Measurements from ENCODE around the gene RAF1.

RAF1 gene

GRCh38 chr3:12588039-12589009, 75.6 kb downstream of the RAF1 start:
- H3K18ac ChIP-seq (ENCODE audit: low read length), result no peak overlapping the region
- no peak overlapping the region for H3K4ac ChIP-seq (ENCODE audit: low read depth, low read length)
- H3K27ac ChIP-seq (ENCODE audit: low read depth, low read length), result no peak overlapping the region
- H3K4me1 ChIP-seq (ENCODE audit: control insufficient read depth, low read depth, low read length), result no peaks in the 10 kb centered on the region
- no peaks in the 10 kb centered on the region for H3K79me2 ChIP-seq (ENCODE audit: control insufficient read depth, insufficient read depth, low read length)
- no peak overlapping the region for H3K4me2 ChIP-seq (ENCODE audit: low read length)
- no peak overlapping the region for H4K5ac ChIP-seq (ENCODE audit: low read length)
- H2AK5ac ChIP-seq (ENCODE audit: low read length), result no peak overlapping the region
- no peak overlapping the region for H2BK120ac ChIP-seq (ENCODE audit: low read depth, low read length)
- WGBS (ENCODE audit: extremely low coverage, insufficient coverage, low lambda C conversion rate), result no CpG with 5 or more reads among the region's 7 CpGs
- peaks cover 19% of the 10 kb centered on the region for H3K36me3 ChIP-seq (ENCODE audit: control insufficient read depth, insufficient read depth, low read length)
- no peak overlapping the region for H3K4me3 ChIP-seq (ENCODE audit: low read length)
- no peak overlapping the region for H3K23ac ChIP-seq (ENCODE audit: low read length)
- H2BK5ac ChIP-seq (ENCODE audit: low read length), result no peak overlapping the region
- H3K56ac ChIP-seq (ENCODE audit: low read length), result no peak overlapping the region
- H2BK15ac ChIP-seq (replicated peaks; ENCODE audit: low read depth), result no peak overlapping the region
- H3K9ac ChIP-seq (ENCODE audit: low read length), result no peak overlapping the region
- H4K8ac ChIP-seq (ENCODE audit: low read depth, low read length), result no peak overlapping the region
- DNase-seq, result no peak
- no peaks in the 10 kb centered on the region for H3K27me3 ChIP-seq (ENCODE audit: insufficient read depth, low read length, poor library complexity)
- H3K79me1 ChIP-seq (ENCODE audit: low read length), result no peaks in the 10 kb centered on the region

GRCh38 chr3:12586403-12586802, 77.5 kb downstream of the RAF1 start:
- Histone ChIP-seq H3K9ac (ENCODE audit: low read length) (no peak overlapping the region), H3K18ac (ENCODE audit: low read length) (no peak overlapping the region), H3K4me2 (ENCODE audit: low read length) (no peak overlapping the region), H3K36me3 (ENCODE audit: control insufficient read depth, insufficient read depth, low read length) (peaks cover 18% of the 10 kb centered on the region), H2AK5ac (ENCODE audit: low read length) (no peak overlapping the region), H3K4me1 (ENCODE audit: control insufficient read depth, low read depth, low read length) (no peaks in the 10 kb centered on the region), H3K4me3 (ENCODE audit: low read length) (no peak overlapping the region), H3K4ac (ENCODE audit: low read depth, low read length) (no peak overlapping the region), H2BK15ac (replicated peaks; ENCODE audit: low read depth) (no peak overlapping the region), H4K5ac (ENCODE audit: low read length) (no peak overlapping the region), H2BK5ac (ENCODE audit: low read length) (no peak overlapping the region), H2BK120ac (ENCODE audit: low read depth, low read length) (no peak overlapping the region), H4K8ac (ENCODE audit: low read depth, low read length) (no peak overlapping the region), H3K23ac (ENCODE audit: low read length) (no peak overlapping the region), H3K27me3 (ENCODE audit: insufficient read depth, low read length, poor library complexity) (no peaks in the 10 kb centered on the region), H3K27ac (ENCODE audit: low read depth, low read length) (no peak overlapping the region), H3K56ac (ENCODE audit: low read length) (no peak overlapping the region), H3K79me2 (ENCODE audit: control insufficient read depth, insufficient read depth, low read length) (no peaks in the 10 kb centered on the region), H3K79me1 (ENCODE audit: low read length) (no peaks in the 10 kb centered on the region)
- no peak for DNase-seq
- 100% methylated on average over 1 of the region's 3 CpGs for WGBS (ENCODE audit: extremely low coverage, insufficient coverage, low lambda C conversion rate)

- WGBS (ENCODE audit: extremely low coverage, insufficient coverage, low lambda C conversion rate), result no CpG with 5 or more reads among the region's 5 CpGs
- no peak overlapping the region for H3K9ac ChIP-seq (ENCODE audit: low read length)
- no peak overlapping the region for H2BK15ac ChIP-seq (replicated peaks; ENCODE audit: low read depth)
- H3K4me2 ChIP-seq (ENCODE audit: low read length), result no peak overlapping the region
- no peak overlapping the region for H2BK5ac ChIP-seq (ENCODE audit: low read length)
- H3K4me1 ChIP-seq (ENCODE audit: control insufficient read depth, low read depth, low read length), result no peaks in the 10 kb centered on the region
- H4K8ac ChIP-seq (ENCODE audit: low read depth, low read length), result no peak overlapping the region
- no peak overlapping the region for H3K23ac ChIP-seq (ENCODE audit: low read length)
- no peak overlapping the region for H3K4me3 ChIP-seq (ENCODE audit: low read length)
- DNase-seq, result no peak
- no peak overlapping the region for H3K27ac ChIP-seq (ENCODE audit: low read depth, low read length)
- no peaks in the 10 kb centered on the region for H3K79me1 ChIP-seq (ENCODE audit: low read length)
- H3K27me3 ChIP-seq (ENCODE audit: insufficient read depth, low read length, poor library complexity), result no peaks in the 10 kb centered on the region
- no peak overlapping the region for H2AK5ac ChIP-seq (ENCODE audit: low read length)
- no peak overlapping the region for H2BK120ac ChIP-seq (ENCODE audit: low read depth, low read length)
- H3K79me2 ChIP-seq (ENCODE audit: control insufficient read depth, insufficient read depth, low read length), result no peaks in the 10 kb centered on the region
- H3K56ac ChIP-seq (ENCODE audit: low read length), result no peak overlapping the region
- no peak overlapping the region for H4K5ac ChIP-seq (ENCODE audit: low read length)
- peaks cover 18% of the 10 kb centered on the region for H3K36me3 ChIP-seq (ENCODE audit: control insufficient read depth, insufficient read depth, low read length)
- no peak overlapping the region for H3K4ac ChIP-seq (ENCODE audit: low read depth, low read length)
- H3K18ac ChIP-seq (ENCODE audit: low read length), result no peak overlapping the region
Observed at GRCh38 chr3:12585970-12586369, 77.9 kb downstream of the RAF1 start.

- Histone ChIP-seq H4K5ac (ENCODE audit: low read length) (no peak overlapping the region), H4K8ac (ENCODE audit: low read depth, low read length) (no peak overlapping the region), H2BK120ac (ENCODE audit: low read depth, low read length) (no peak overlapping the region), H3K4me3 (ENCODE audit: low read length) (no peak overlapping the region), H3K9ac (ENCODE audit: low read length) (no peak overlapping the region), H3K79me1 (ENCODE audit: low read length) (no peaks in the 10 kb centered on the region), H3K23ac (ENCODE audit: low read length) (no peak overlapping the region), H3K27me3 (ENCODE audit: insufficient read depth, low read length, poor library complexity) (no peaks in the 10 kb centered on the region), H3K27ac (ENCODE audit: low read depth, low read length) (no peak overlapping the region), H3K56ac (ENCODE audit: low read length) (no peak overlapping the region), H3K79me2 (ENCODE audit: control insufficient read depth, insufficient read depth, low read length) (no peaks in the 10 kb centered on the region), H2BK15ac (replicated peaks; ENCODE audit: low read depth) (no peak overlapping the region), H3K18ac (ENCODE audit: low read length) (no peak overlapping the region), H3K4ac (ENCODE audit: low read depth, low read length) (no peak overlapping the region), H2BK5ac (ENCODE audit: low read length) (no peak overlapping the region), H3K4me2 (ENCODE audit: low read length) (no peak overlapping the region), H2AK5ac (ENCODE audit: low read length) (no peak overlapping the region), H3K36me3 (ENCODE audit: control insufficient read depth, insufficient read depth, low read length) (peaks cover 16% of the 10 kb centered on the region), H3K4me1 (ENCODE audit: control insufficient read depth, low read depth, low read length) (no peaks in the 10 kb centered on the region)
- WGBS (ENCODE audit: extremely low coverage, insufficient coverage, low lambda C conversion rate), result no CpG with 5 or more reads among the region's 3 CpGs
- no peak for DNase-seq
Observed at GRCh38 chr3:12585181-12585580, 78.7 kb downstream of the RAF1 start.

- no peak overlapping the region for H2BK5ac ChIP-seq (ENCODE audit: low read length)
- no peak overlapping the region for H2BK15ac ChIP-seq (replicated peaks; ENCODE audit: low read depth)
- H3K79me2 ChIP-seq (ENCODE audit: control insufficient read depth, insufficient read depth, low read length), result no peaks in the 10 kb centered on the region
- H3K56ac ChIP-seq (ENCODE audit: low read length), result no peak overlapping the region
- no peak for DNase-seq
- no peak overlapping the region for H3K23ac ChIP-seq (ENCODE audit: low read length)
- H4K8ac ChIP-seq (ENCODE audit: low read depth, low read length), result no peak overlapping the region
- H3K27me3 ChIP-seq (ENCODE audit: insufficient read depth, low read length, poor library complexity), result no peaks in the 10 kb centered on the region
- no peak overlapping the region for H3K9ac ChIP-seq (ENCODE audit: low read length)
- H3K36me3 ChIP-seq (ENCODE audit: control insufficient read depth, insufficient read depth, low read length), result peaks cover 16% of the 10 kb centered on the region
- no peak overlapping the region for H2BK120ac ChIP-seq (ENCODE audit: low read depth, low read length)
- H4K5ac ChIP-seq (ENCODE audit: low read length), result no peak overlapping the region
- no peak overlapping the region for H3K18ac ChIP-seq (ENCODE audit: low read length)
- no peak overlapping the region for H3K4me3 ChIP-seq (ENCODE audit: low read length)
- no peak overlapping the region for H2AK5ac ChIP-seq (ENCODE audit: low read length)
- no peak overlapping the region for H3K27ac ChIP-seq (ENCODE audit: low read depth, low read length)
- no peaks in the 10 kb centered on the region for H3K4me1 ChIP-seq (ENCODE audit: control insufficient read depth, low read depth, low read length)
- no peaks in the 10 kb centered on the region for H3K79me1 ChIP-seq (ENCODE audit: low read length)
- no CpG with 5 or more reads among the region's 2 CpGs for WGBS (ENCODE audit: extremely low coverage, insufficient coverage, low lambda C conversion rate)
- no peak overlapping the region for H3K4ac ChIP-seq (ENCODE audit: low read depth, low read length)
- H3K4me2 ChIP-seq (ENCODE audit: low read length), result no peak overlapping the region
Observed at GRCh38 chr3:12584083-12584482, 79.8 kb downstream of the RAF1 start.

GRCh38 chr3:12583280-12583679, 80.6 kb downstream of the RAF1 start:
- no peak overlapping the region for H3K9ac ChIP-seq (ENCODE audit: low read length)
- H3K27me3 ChIP-seq (ENCODE audit: insufficient read depth, low read length, poor library complexity), result no peaks in the 10 kb centered on the region

More at GRCh38 chr3:12583280-12583679, 80.6 kb downstream of the RAF1 start:
- Histone ChIP-seq H3K79me2 (ENCODE audit: control insufficient read depth, insufficient read depth, low read length) (no peaks in the 10 kb centered on the region), H2BK120ac (ENCODE audit: low read depth, low read length) (no peak overlapping the region), H4K5ac (ENCODE audit: low read length) (no peak overlapping the region), H3K4ac (ENCODE audit: low read depth, low read length) (no peak overlapping the region), H4K8ac (ENCODE audit: low read depth, low read length) (no peak overlapping the region), H3K36me3 (ENCODE audit: control insufficient read depth, insufficient read depth, low read length) (peaks cover 15% of the 10 kb centered on the region), H3K18ac (ENCODE audit: low read length) (no peak overlapping the region), H3K23ac (ENCODE audit: low read length) (no peak overlapping the region), H2BK5ac (ENCODE audit: low read length) (no peak overlapping the region), H2BK15ac (replicated peaks; ENCODE audit: low read depth) (no peak overlapping the region), H3K4me3 (ENCODE audit: low read length) (no peak overlapping the region), H3K79me1 (ENCODE audit: low read length) (no peaks in the 10 kb centered on the region), H3K4me2 (ENCODE audit: low read length) (no peak overlapping the region), H3K4me1 (ENCODE audit: control insufficient read depth, low read depth, low read length) (no peaks in the 10 kb centered on the region), H3K56ac (ENCODE audit: low read length) (no peak overlapping the region), H3K27ac (ENCODE audit: low read depth, low read length) (no peak overlapping the region), H2AK5ac (ENCODE audit: low read length) (no peak overlapping the region)
- no peak for DNase-seq
